H7 (cell line): Measurements from ENCODE around the gene IGFALS. TPM values are rescaled to one million over a fixed set of nuclear protein-coding genes. Genes with fewer than 3 reads are reported as not detected.

Experiments
- DNase-seq: peaks from one replicate; pipeline ENCODE4 v3.0.0; 2012
- H3K27me3 ChIP-seq: 2 replicates; pipeline ENCODE4 v1.6.0; 2011; ENCODE audit warnings: mild to moderate bottlenecking, low read length; ENCODE audit not compliant: control insufficient read depth, insufficient read depth
- H3K36me3 ChIP-seq: replicated peaks from 2 replicates; pipeline ENCODE4 v1.5.1; 2011; ENCODE audit warnings: low read length; ENCODE audit not compliant: control insufficient read depth, insufficient read depth
- H3K4me3 ChIP-seq: 2 replicates; pipeline ENCODE4 v1.5.1; 2011; ENCODE audit warnings: low read depth, mild to moderate bottlenecking, control low read depth, low read length, moderate library complexity; ENCODE audit not compliant: insufficient read depth
- total RNA-seq: library from RNA; depleted of rRNA; stranded (reverse); fragments of >200 nt; shearing (Covaris generic); gene quantifications from 2 replicates; pipeline ENCODE4 v1.2.3, GENCODE V29; 2014

The IGFALS gene
- total RNA-seq, 1 experiment from 2014 or later = not detected

DNA sequence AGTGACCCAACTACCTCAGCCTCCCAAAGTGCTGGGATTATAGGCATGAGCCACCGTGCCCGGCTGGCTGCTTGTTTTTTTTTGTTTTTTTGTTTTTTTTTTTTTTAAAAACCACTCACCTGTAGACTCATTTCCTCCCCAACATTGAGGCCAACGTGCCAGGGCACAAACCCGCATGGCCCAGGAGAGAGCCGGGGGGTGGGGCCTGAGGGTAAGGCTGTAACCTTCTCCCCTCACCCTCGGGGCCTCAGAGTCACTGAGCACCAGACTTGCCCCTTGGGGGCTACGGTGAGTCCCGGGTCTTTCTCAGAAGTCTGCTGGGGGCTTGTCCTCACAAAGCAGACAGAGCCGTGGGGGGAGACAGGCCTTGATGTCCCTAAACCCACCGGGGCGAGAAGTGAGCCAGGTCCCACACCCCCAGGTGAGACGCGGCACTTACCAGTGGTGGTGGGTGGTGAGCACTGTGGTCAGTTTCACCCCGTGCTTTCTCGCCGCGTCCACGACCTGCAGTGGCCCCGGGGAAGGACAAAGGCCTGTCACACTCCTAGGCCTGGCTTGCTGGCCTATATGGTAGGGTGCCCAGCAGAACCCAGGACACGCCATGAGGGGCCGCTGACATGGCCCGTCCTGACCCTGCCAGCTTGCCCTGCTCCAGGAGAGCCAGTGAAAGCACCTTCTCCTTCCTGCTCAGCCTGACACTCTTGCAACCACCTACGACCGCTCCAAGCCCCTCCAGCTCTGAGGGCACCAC lies 28.5 kb upstream of the IGFALS start:
- DNase-seq = no peak
- Histone ChIP-seq H3K27me3 (peaks cover 2% of the 10 kb centered on the region; the same call in 1 of the 2 replicates), H3K36me3 (0 out of 2 replicates have a peak, but pooled peaks cover 1% of the 10 kb centered on the region), H3K4me3 (no peak overlapping the region)

- Histone ChIP-seq H3K4me3 (no peak overlapping the region), H3K27me3 (peaks cover 2% of the 10 kb centered on the region; the same call in 1 of the 2 replicates), H3K36me3 (peaks cover 1% of the 10 kb centered on the region; the same call in 1 of the 2 replicates)
- no peak for DNase-seq
These were observed 27.4 kb upstream of the IGFALS start for GRCh38 chr16:1820946-1821290.

DNA sequence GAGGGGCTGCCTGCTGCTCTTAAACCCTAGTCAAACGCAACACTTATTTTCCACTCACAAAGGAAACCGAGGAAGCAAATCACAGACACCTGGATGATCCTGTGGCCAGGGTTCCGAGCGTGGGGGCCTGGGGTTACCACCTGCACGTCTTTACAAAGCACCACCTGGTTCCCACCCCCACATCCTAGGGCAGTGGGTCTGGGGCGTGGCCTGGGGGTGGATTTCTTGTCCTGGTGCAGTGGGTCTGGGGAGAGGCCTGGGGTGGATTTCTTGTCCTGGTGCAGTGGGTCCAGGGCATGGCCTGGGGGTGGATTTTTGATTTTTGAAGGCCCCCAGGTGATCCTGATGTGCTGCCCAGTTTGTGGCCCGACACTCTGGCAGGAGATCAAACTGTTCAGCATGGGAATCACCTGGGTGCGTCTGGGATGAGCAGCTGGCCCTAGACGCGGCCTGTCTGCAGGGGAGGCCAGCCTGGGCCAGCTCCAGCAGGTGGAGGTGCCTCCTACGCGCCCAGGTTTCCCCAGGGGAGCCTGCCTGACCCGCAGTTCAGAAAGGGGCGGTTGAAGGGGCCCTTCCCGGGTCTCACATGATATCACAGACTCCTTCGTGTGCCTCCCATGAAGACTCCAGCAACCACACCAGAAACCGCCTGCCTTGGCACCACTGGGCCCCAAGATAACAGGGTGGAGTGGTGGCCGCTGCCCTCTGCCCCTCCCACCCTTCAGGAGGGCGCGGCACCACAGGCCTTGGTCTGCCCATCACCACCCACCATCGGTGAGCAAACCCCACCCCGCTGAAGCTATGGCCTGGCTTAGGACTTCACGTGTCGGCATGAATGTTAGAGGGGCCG lies 26.8 kb upstream of the IGFALS start:
- DNase-seq = no peak
- peaks cover 1% of the 10 kb centered on the region; the same call in 1 of the 2 replicates for H3K36me3 ChIP-seq
- H3K4me3 ChIP-seq = no peak overlapping the region
- H3K27me3 ChIP-seq = no peaks in the 10 kb centered on the region

DNA sequence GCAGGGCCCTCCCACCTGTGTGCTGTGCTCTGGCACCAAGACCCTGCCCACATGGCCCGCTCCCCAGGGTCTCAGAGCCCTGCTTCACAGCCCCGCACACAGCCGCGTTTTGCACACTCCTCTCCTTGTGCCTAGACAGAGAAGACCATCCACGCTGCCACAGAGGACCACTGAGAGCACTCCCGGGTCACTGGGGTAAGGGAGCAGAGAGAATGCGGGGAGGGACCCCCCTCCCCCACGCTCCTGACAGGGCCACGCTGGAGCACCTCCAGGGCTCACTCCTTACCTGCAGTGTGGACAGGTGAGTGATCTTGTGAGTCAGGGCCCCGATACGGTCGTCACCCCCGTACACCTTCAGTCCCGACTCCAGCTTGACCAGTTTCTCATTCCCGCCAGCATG lies 26.1 kb upstream of the IGFALS start:
- Histone ChIP-seq H3K36me3 (peaks cover 1% of the 10 kb centered on the region; the same call in 1 of the 2 replicates), H3K27me3 (no peaks in the 10 kb centered on the region), H3K4me3 (no peak overlapping the region)
- no peak for DNase-seq

DNA sequence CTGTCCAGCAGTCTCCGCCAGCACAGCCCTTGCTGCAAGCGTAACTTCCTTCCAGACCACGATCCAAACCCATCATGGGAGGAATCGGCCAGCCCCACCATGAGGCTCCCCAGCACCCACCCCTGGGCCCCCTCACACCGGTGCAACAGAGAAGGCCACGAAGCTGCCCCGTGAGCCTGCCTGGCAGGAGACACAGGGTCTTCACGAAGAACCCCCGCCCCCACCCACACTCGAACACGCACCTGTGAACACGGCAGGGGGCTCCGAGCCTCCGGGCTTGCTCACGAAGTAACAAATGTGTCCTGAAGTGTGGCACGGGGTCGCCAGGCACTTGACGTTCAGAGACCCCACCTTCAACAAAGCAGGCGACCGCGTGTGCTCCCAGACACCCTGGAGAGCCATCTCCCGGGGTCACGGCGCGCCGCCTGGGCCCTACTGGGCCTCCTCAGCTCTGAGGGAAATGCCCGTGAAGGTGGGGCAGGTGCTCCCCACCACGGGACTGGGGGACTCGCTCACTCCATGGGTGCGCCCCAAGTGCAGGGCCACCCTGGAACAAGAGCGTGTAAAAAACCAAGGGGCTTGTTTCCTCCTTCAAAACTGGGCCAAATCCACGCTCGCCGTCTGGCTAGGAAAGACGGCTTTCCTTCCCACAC lies 25.5 kb upstream of the IGFALS start:
- H3K27me3 ChIP-seq = no peaks in the 10 kb centered on the region
- H3K36me3 ChIP-seq = peaks cover 1% of the 10 kb centered on the region; the same call in 1 of the 2 replicates
- H3K4me3 ChIP-seq = no peak overlapping the region
- no peak for DNase-seq

DNA sequence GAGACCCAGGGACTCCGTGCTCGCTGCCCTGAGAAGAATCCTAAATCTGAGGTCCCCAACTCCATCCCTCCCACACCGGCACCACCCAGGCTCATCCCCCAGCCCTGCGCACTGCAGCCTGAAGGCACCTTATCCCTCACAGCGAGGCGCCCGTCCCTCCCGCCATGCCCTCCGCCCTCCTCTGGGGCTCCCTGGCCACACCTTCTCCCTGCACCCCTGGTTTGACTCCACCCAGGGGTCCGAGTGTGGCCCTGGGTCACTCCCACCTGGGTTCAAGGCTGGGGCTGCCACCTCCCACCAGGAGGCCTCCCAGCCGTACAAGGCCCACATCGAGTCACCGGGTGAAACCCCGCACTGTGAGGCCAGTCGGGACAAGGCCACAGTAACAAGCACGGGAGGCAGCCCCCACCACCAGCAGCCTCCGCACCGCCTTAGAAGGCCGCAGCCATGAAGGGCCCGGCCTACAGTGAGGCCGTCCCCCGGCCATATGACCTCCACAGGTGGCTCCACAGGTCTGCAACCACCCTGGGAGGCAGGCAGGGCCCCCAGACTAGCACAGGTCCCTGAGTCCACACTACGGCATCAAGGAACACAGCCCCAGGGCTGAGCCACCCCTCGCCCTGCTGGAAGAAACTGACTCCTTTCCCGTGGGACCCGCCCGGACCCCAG lies 24.8 kb upstream of the IGFALS start:
- DNase-seq = no peak

DNA sequence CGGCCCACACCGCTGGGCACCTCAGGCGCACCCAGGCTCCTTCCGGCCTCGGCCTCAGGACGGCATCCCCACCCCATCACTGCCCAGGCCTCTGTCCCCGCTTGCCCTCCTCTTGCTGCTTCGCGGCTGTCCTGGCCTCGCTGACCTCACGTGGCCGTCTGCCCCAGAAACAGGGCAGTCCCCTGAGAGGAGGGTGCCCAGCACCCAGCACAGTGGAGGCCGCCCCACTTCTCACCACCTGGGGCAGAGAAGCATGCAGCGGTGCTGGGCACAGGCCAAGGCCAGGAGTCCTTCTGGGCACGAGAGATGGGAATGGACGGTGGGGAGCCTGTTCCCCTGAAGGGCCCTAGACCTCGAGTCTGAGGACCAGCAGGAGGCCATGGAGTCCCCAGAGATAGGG lies 24.2 kb upstream of the IGFALS start:
- no peak overlapping the region for H3K4me3 ChIP-seq
- H3K27me3 ChIP-seq = no peaks in the 10 kb centered on the region
- H3K36me3 ChIP-seq = peaks cover 1% of the 10 kb centered on the region; the same call in 1 of the 2 replicates
- DNase-seq = no peak

More for the DNA sequence above, 24.8 kb upstream of the IGFALS start:
- peaks cover 1% of the 10 kb centered on the region; the same call in 1 of the 2 replicates for H3K36me3 ChIP-seq
- H3K4me3 ChIP-seq = no peak overlapping the region
- no peaks in the 10 kb centered on the region for H3K27me3 ChIP-seq

- no peak overlapping the region for H3K4me3 ChIP-seq
- no peak for DNase-seq
- no peaks in the 10 kb centered on the region; the same call in 1 of the 2 replicates for H3K36me3 ChIP-seq
- H3K27me3 ChIP-seq = no peaks in the 10 kb centered on the region
These were observed 23.7 kb upstream of the IGFALS start for GRCh38 chr16:1817276-1817589.

DNA sequence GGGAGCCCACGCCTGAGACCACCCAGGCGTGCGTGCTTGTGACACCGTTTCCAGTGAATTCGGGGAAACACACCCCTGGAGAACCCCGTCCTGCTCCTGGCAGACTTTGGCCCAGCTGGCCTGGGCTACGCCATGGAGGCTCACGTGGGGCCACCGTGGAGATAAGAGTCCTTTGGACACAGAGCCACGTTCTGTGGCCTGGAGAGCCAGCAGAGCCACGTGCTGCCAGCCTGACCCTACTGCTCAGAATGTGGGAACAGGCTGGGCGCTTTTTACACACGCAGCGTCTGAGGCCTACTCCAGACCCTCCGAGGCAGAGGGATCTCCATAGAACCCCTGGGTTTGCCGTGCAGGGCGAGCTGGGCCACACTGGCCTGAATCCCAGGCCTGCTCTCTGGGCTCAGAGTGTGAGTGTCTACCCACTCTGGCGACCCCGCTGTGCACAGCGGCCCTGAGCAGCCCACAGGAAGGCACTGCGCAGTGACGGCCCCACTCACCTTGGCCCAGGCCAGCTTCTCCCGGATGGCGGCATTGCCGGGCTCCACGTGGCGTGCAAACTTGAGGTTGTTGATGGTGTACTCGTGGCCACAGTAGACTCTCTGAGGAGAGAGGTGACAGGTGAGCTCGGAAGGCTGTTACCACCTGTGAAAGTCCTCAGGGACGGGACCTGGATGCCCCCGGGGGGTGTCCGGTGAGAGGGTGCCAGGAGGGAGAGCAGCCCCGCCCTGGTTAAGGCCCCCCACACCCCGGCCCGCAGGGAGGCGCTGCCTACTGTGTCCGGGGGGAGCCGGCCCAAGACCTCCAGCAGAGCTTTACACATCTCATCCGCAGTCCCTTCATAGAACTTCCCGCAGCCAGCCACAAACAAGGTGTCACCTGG lies 23.1 kb upstream of the IGFALS start:
- Histone ChIP-seq H3K36me3 (no peaks in the 10 kb centered on the region; the same call in 1 of the 2 replicates), H3K27me3 (no peaks in the 10 kb centered on the region), H3K4me3 (no peak overlapping the region)
- peak; percentile 59 for DNase-seq

- Histone ChIP-seq H3K36me3 (no peaks in the 10 kb centered on the region; the same call in 1 of the 2 replicates), H3K27me3 (no peaks in the 10 kb centered on the region)
- DNase-seq = no peak
These were observed 22.0 kb upstream of the IGFALS start for GRCh38 chr16:1815461-1815860.

DNA sequence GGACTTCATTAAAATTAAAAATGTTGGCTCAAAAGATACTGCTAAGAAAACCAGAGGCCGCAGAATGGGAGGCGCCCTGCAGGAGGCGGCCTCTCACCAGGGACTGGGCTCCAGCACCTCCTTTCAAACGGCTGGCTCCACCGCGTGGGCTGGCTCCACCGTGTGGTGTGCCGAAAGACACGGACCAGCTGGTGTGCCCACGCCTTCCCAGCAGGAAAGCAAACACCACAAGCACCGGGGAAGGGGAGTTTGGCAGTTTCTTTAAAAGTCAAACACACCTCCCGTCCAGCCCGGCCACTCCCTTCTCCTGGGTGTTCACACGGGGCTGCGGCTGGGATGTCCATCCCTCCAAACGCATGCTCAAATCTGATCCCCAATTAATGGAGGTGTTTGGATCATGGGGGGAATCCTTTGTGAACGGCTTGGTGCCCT lies 19.2 kb upstream of the IGFALS start:
- H3K4me3 ChIP-seq = no peak overlapping the region
- no peaks in the 10 kb centered on the region; the same call in none of the 2 replicates for H3K36me3 ChIP-seq
- no peaks in the 10 kb centered on the region for H3K27me3 ChIP-seq
- peak; percentile 88 for DNase-seq

More at GRCh38 chr16:1815461-1815860, 22.0 kb upstream of the IGFALS start:
- H3K4me3 ChIP-seq = no peak overlapping the region

DNA sequence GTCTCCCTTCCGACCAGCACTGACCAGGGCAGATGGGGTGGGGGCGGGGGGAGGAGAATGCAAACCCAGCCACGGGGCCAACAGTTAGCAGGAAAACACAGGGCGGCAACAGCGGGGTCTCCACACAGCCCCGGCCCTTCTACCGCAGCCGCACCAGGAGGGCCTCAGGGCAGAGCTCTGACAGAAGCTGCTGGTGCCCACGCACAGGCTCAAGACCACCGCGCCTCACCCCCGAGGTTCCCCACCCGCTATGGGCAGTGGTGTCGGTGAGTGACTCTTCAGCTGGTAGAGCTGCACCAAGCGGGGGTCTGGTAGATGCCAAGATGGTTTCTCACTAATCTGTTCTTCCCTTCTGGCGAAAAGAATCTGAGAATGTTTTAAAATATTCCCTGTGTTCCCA lies 17.0 kb upstream of the IGFALS start:
- Histone ChIP-seq H3K27me3 (no peaks in the 10 kb centered on the region), H3K4me3 (no peak overlapping the region), H3K36me3 (no peaks in the 10 kb centered on the region; the same call in none of the 2 replicates)
- DNase-seq = no peak

GRCh38 chr16:1810106-1810505 lies 16.6 kb upstream of the IGFALS start:
- no peak overlapping the region for H3K4me3 ChIP-seq
- H3K36me3 ChIP-seq = no peaks in the 10 kb centered on the region; the same call in none of the 2 replicates
- no peaks in the 10 kb centered on the region for H3K27me3 ChIP-seq
- no peak for DNase-seq
